ENCODE data around the gene NXPE2.

Gene NXPE2

GRCh38 chr11:114709960-114710359 is 31.6 kb downstream of the NXPE2 start:
- TF ChIP-seq ZFX (IDR thresholded peaks at IDR 0.05; ENCODE audit: borderline replicate concordance) (no peak), CTCF (IDR thresholded peaks at IDR 0.05) (no peak)
- no peak overlapping the region for H3K27ac ChIP-seq

- TF ChIP-seq CTCF (IDR thresholded peaks at IDR 0.05) (no peak), ZFX (IDR thresholded peaks at IDR 0.05; ENCODE audit: borderline replicate concordance) (no peak)
- H3K27ac ChIP-seq: no peak overlapping the region
Measured at GRCh38 chr11:114713756-114714155, 35.4 kb downstream of the NXPE2 start.

GRCh38 chr11:114719562-114719961 is 41.2 kb downstream of the NXPE2 start:
- TF ChIP-seq CTCF (IDR thresholded peaks at IDR 0.05) (no peak), ZFX (IDR thresholded peaks at IDR 0.05; ENCODE audit: borderline replicate concordance) (no peak)
- H3K27ac ChIP-seq: no peak overlapping the region

GRCh38 chr11:114724916-114725524 is 46.7 kb downstream of the NXPE2 start:
- TF ChIP-seq CTCF (IDR thresholded peaks at IDR 0.05): no peak
- no peak for TF ChIP-seq ZFX (IDR thresholded peaks at IDR 0.05; ENCODE audit: borderline replicate concordance)
- no peak overlapping the region for H3K27ac ChIP-seq

- no peak for TF ChIP-seq CTCF (IDR thresholded peaks at IDR 0.05)
- TF ChIP-seq ZFX (IDR thresholded peaks at IDR 0.05; ENCODE audit: borderline replicate concordance): no peak
Measured at GRCh38 chr11:114725623-114726022, 47.3 kb downstream of the NXPE2 start.

GRCh38 chr11:114736806-114737205 is 58.5 kb downstream of the NXPE2 start:
- TF ChIP-seq CTCF (IDR thresholded peaks at IDR 0.05) (no peak), ZFX (IDR thresholded peaks at IDR 0.05; ENCODE audit: borderline replicate concordance) (no peak)
- H3K27ac ChIP-seq: no peak overlapping the region

More at GRCh38 chr11:114725623-114726022, 47.3 kb downstream of the NXPE2 start:
- no peak overlapping the region for H3K27ac ChIP-seq

- no peak overlapping the region for H3K27ac ChIP-seq
- TF ChIP-seq CTCF (IDR thresholded peaks at IDR 0.05) (peak; percentile 83), ZFX (IDR thresholded peaks at IDR 0.05; ENCODE audit: borderline replicate concordance) (no peak)
Measured at GRCh38 chr11:114738954-114739353, 60.6 kb downstream of the NXPE2 start.
